ENCODE data around the gene NOL9. TPM values are rescaled to one million over a fixed set of nuclear protein-coding genes. Genes with fewer than 3 reads are reported as not detected.

NOL9 gene
- total RNA-seq, 2 experiments from 2014 or later: 39.7 to 40.4 TPM

DNA sequence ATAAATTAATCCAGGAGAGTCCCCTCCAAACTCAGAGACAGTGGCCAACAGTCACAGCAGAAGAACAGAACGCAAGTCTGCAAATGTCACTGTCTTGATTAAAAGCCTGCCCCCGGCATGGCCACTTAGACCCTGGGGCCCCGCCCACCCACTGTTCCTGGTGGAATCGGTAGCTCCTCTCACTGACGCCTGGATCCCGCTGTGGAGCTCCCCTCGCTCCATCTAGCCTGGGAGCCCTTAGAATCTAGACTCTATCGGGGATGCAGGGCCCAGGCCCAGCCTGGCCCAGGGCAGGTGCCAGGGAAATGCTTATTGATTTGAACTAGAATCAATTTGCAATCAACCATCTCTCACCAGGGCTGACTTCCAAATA lies 41.4 kb downstream of the NOL9 start:
- H3K27ac Mint-ChIP-seq: no peak overlapping the region
- no peaks in the 10 kb centered on the region for H3K36me3 Mint-ChIP-seq (ENCODE audit: low read depth)
- ChIA-PET POLR2A (interaction anchor here (1.4 to 1.7 kb wide), 2 partner anchors 10 kb away, joined by 3 to 6 read pairs; no protein-coding TSS in a partner anchor), CTCF (no interaction called here)
- no peaks in the 10 kb centered on the region for H3K27me3 Mint-ChIP-seq
- intact Hi-C loops (cut with micrococcal nuclease): no loop called here
- ATAC-seq: no peak
- TF ChIP-seq CTCF (IDR thresholded peaks at IDR 0.05): no peak
- H3K4me3 Mint-ChIP-seq: no peak overlapping the region
- no peaks in the 10 kb centered on the region for H3K9me3 Mint-ChIP-seq
- no peaks in the 10 kb centered on the region for H3K4me1 Mint-ChIP-seq (ENCODE audit: low read depth)
- DNase-seq: no peak

DNA sequence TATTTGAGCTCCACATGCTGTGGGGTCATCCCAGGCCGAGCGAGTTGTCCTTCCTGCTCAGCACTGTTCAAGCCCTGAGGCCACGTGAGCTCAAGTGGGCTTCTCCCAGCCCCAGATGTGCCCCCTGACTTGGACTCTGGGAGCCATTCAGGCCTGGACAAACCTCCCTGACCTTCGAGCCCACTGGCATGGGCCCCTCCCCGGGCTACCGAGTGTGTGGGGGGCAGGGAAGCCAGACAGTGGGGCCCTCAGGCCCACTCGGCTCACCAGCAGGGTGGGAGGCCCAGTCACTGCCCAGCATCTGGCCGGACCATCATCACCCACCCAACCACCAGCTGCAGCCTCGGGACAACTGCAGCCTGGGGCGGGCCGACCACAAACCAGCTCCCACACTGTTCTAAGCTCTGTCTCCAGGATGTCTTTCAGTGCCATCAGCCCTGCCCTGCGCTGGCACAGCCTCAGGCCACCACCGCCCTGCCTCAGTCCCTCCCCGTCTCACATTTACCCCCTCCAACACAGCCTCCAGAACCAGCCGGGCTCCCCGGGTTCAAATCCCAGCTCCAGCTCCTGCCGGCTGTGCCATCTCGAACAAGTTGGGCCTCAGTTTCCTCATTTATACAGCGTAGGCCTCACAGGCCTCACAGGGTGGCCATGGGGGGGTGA lies 41.9 kb downstream of the NOL9 start:
- no peaks in the 10 kb centered on the region for H3K9me3 Mint-ChIP-seq
- H3K4me3 Mint-ChIP-seq: no peak overlapping the region
- POLR2A ChIA-PET: interaction anchor here (1.4 to 1.7 kb wide), 2 partner anchors 9 to 10 kb away, joined by 3 to 6 read pairs; no protein-coding TSS in a partner anchor
- H3K27me3 Mint-ChIP-seq: no peaks in the 10 kb centered on the region
- intact Hi-C loops (cut with micrococcal nuclease): no loop called here
- no peak for DNase-seq
- CTCF ChIA-PET: no interaction called here
- TF ChIP-seq CTCF (IDR thresholded peaks at IDR 0.05): no peak
- no peak overlapping the region for H3K27ac Mint-ChIP-seq
- ATAC-seq: no peak
- H3K36me3 Mint-ChIP-seq (ENCODE audit: low read depth): no peaks in the 10 kb centered on the region
- H3K4me1 Mint-ChIP-seq (ENCODE audit: low read depth): no peaks in the 10 kb centered on the region

GRCh38 chr1:6511561-6512244 lies 42.6 kb downstream of the NOL9 start:
- Mint-ChIP-seq H3K36me3 (ENCODE audit: low read depth) (no peaks in the 10 kb centered on the region), H3K27ac (no peak overlapping the region), H3K27me3 (no peaks in the 10 kb centered on the region), H3K4me1 (ENCODE audit: low read depth) (no peaks in the 10 kb centered on the region), H3K9me3 (no peaks in the 10 kb centered on the region), H3K4me3 (no peak overlapping the region)
- POLR2A ChIA-PET: interaction anchor here (1.7 kb wide), 1 partner anchor 11 kb away, joined by 6 read pairs; no protein-coding TSS in a partner anchor
- TF ChIP-seq CTCF (IDR thresholded peaks at IDR 0.05): no peak
- DNase-seq (no peak), ATAC-seq (no peak)
- CTCF ChIA-PET: no interaction called here
- intact Hi-C loops (cut with micrococcal nuclease): no loop called here

- intact Hi-C loops (cut with micrococcal nuclease): no loop called here
- H3K9me3 Mint-ChIP-seq: no peaks in the 10 kb centered on the region
- ATAC-seq (no peak), DNase-seq (no peak)
- ChIA-PET CTCF (no interaction called here), POLR2A (no interaction called here)
- no peaks in the 10 kb centered on the region for H3K36me3 Mint-ChIP-seq (ENCODE audit: low read depth)
- H3K4me3 Mint-ChIP-seq: no peak overlapping the region
- H3K4me1 Mint-ChIP-seq (ENCODE audit: low read depth): no peaks in the 10 kb centered on the region
- no peak overlapping the region for H3K27ac Mint-ChIP-seq
- no peaks in the 10 kb centered on the region for H3K27me3 Mint-ChIP-seq
- no peak for TF ChIP-seq CTCF (IDR thresholded peaks at IDR 0.05)
These were observed 43.3 kb downstream of the NOL9 start for GRCh38 chr1:6511056-6511455.

DNA sequence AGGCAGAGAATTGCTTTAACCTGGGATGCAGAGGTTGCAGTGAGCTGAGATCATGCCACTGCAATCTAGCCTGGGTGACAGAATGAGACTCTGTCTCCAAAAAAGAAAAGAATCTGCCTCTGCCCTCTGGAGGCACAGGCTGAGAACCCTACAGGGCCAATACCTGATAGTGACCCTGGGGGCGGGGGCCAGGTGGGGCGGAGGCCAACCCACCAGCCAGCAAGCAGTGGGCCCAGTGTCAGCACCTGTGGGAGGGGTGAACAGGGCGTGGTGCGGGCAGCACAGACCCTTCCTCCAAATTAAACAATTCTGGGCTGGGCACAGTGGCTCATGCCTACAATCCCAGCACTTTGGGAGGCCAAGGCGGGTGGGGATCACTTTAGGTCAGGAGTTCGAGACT lies 43.8 kb downstream of the NOL9 start:
- no peaks in the 10 kb centered on the region for H3K4me1 Mint-ChIP-seq (ENCODE audit: low read depth)
- POLR2A ChIA-PET: no interaction called here
- DNase-seq: no peak
- CTCF ChIA-PET: no interaction called here
- H3K27me3 Mint-ChIP-seq: no peaks in the 10 kb centered on the region
- no peak overlapping the region for H3K27ac Mint-ChIP-seq
- ATAC-seq: no peak
- TF ChIP-seq CTCF (IDR thresholded peaks at IDR 0.05): no peak
- H3K36me3 Mint-ChIP-seq (ENCODE audit: low read depth): no peaks in the 10 kb centered on the region
- intact Hi-C loops (cut with micrococcal nuclease): no loop called here
- no peaks in the 10 kb centered on the region for H3K9me3 Mint-ChIP-seq
- no peak overlapping the region for H3K4me3 Mint-ChIP-seq
